ENCODE data around the gene ME3. TPM values are rescaled to one million over a fixed set of nuclear protein-coding genes. Genes with fewer than 3 reads are reported as not detected.

Gene ME3
- total RNA-seq, 4 donors from 2014 or later: 1.9 to 18.3 (median 5.6) TPM

DNA sequence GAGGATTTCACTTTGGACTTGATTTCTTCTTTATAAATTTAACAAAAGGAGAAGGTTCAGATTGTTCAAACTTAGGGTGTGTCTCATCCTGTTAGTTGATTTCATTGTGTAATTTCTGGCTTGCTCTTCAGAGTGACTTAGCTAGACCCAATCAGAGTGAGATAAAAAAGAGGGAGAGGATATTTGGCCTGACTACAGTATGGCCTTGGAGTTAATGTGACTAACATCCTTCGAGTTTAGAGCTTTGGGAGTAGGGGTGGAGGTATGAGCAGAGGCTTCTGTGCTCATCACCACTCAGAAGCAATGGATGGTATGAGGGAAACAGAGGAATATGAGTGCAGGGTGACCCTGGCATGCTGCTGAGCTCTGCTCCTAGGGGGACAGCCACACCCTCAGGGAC lies 114.2 kb downstream of the ME3 start:
- WGBS, 2 donors: 21 to 23% methylated on average over 1 of the region's 1 CpG
- Histone ChIP-seq H3K9me3 (no peaks in the 10 kb centered on the region), H3K4me3 (no peak overlapping the region), H3K27me3 (peaks cover 0 to 4% (median 0%) of the 10 kb centered on the region in 4 donors), H3K36me3 (no peaks in the 10 kb centered on the region), H3K4me1 (peaks cover 6 to 24% (median 7%) of the 10 kb centered on the region in 3 donors), H3K27ac (peak overlapping the region; percentile 18 to 72 (median 58))
- intact Hi-C loops (cut with DNase I): no loop called here
- no peak for DNase-seq
- TF ChIP-seq, protein P1, sequence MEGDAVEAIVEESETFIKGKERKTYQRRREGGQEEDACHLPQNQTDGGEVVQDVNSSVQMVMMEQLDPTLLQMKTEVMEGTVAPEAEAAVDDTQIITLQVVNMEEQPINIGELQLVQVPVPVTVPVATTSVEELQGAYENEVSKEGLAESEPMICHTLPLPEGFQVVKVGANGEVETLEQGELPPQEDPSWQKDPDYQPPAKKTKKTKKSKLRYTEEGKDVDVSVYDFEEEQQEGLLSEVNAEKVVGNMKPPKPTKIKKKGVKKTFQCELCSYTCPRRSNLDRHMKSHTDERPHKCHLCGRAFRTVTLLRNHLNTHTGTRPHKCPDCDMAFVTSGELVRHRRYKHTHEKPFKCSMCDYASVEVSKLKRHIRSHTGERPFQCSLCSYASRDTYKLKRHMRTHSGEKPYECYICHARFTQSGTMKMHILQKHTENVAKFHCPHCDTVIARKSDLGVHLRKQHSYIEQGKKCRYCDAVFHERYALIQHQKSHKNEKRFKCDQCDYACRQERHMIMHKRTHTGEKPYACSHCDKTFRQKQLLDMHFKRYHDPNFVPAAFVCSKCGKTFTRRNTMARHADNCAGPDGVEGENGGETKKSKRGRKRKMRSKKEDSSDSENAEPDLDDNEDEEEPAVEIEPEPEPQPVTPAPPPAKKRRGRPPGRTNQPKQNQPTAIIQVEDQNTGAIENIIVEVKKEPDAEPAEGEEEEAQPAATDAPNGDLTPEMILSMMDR (IDR thresholded peaks at IDR 0.05): no peak
- no peak for TF ChIP-seq POLR2A (IDR thresholded peaks at IDR 0.05)

DNA sequence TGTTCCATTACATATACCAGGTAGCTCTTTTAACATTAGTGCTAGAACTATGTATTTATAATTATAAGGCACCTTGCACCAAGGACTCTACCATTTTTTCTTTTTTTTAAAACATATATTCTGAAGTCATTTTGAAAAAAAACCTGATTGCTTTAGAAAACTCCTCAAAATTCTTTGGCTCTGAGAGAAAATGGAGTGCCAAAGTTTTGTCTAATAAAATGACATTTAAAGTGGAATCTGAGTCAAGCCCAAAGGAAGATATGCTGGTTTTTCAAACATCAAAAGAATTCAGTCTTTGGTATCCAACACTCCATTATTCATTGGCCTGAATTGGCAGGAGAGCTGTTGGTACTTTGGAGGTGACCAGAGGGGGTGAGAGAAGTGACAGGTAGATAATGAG lies 116.5 kb downstream of the ME3 start:
- peaks cover 6 to 36% (median 13%) of the 10 kb centered on the region in 3 donors for H3K4me1 ChIP-seq
- H3K27ac ChIP-seq: no peak overlapping the region
- intact Hi-C loops (cut with DNase I): no loop called here

DNA sequence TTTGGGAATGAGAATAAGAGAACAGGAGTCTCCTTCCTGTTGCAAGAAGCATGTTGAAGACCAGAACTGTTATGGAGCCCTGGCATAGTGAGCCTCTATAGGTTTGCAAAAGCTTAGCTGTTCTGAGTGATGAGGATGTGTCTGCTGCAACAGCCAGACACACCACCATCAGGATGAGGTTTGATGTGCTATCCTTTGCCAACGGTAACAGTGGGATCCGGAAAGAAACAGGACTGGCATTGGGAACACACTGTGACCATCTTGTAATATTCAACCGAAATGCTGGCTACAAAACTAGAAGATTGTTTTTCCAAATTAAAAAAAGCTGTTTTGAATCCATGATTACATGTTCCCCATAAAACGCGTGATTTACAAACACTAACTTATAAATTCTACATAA lies 117.0 kb downstream of the ME3 start:
- Histone ChIP-seq H3K27me3 (no peaks in the 10 kb centered on the region), H3K4me1 (peaks cover 6 to 37% (median 13%) of the 10 kb centered on the region in 3 donors), H3K4me3 (no peak overlapping the region), H3K27ac (no peak overlapping the region), H3K36me3 (peaks cover 0 to 3% (median 0%) of the 10 kb centered on the region in 3 donors), H3K9me3 (no peaks in the 10 kb centered on the region)
- DNase-seq: no peak
- 88 to 93% methylated on average over 5 of the region's 5 CpGs for WGBS, 2 donors
- intact Hi-C loops (cut with DNase I): no loop called here
- TF ChIP-seq, protein P1 (IDR thresholded peaks at IDR 0.05): no peak
- no peak for TF ChIP-seq POLR2A (IDR thresholded peaks at IDR 0.05)

More for the DNA sequence above, 116.5 kb downstream of the ME3 start:
- H3K4me3 ChIP-seq: no peak overlapping the region
- no peaks in the 10 kb centered on the region for H3K9me3 ChIP-seq
- peaks cover 0 to 3% (median 0%) of the 10 kb centered on the region in 3 donors for H3K36me3 ChIP-seq
- H3K27me3 ChIP-seq: no peaks in the 10 kb centered on the region
- DNase-seq: no peak
- TF ChIP-seq POLR2A (IDR thresholded peaks at IDR 0.05): no peak
- TF ChIP-seq, protein P1 (IDR thresholded peaks at IDR 0.05): no peak

- intact Hi-C loops (cut with DNase I): no loop called here
- no peaks in the 10 kb centered on the region for H3K9me3 ChIP-seq
- peaks cover 0 to 3% (median 0%) of the 10 kb centered on the region in 3 donors for H3K36me3 ChIP-seq
- TF ChIP-seq POLR2A (IDR thresholded peaks at IDR 0.05): no peak
- TF ChIP-seq, protein P1 (IDR thresholded peaks at IDR 0.05): no peak
- no peak overlapping the region for H3K4me3 ChIP-seq
- H3K27ac ChIP-seq: peak overlapping the region in 2 of 4 donors; percentile 57 to 76
- no peak for DNase-seq
- 21 to 79% methylated on average over 4 of the region's 4 CpGs for WGBS, 2 donors
- H3K4me1 ChIP-seq: peaks cover 3 to 30% (median 5%) of the 10 kb centered on the region in 3 donors
- no peaks in the 10 kb centered on the region for H3K27me3 ChIP-seq
These were observed 119.2 kb downstream of the ME3 start for GRCh38 chr11:86553265-86553664.

- Histone ChIP-seq H3K36me3 (peaks cover 0 to 3% (median 0%) of the 10 kb centered on the region in 3 donors), H3K4me1 (peaks cover 5 to 32% (median 5%) of the 10 kb centered on the region in 3 donors), H3K27ac (peak overlapping the region in 3 of 4 donors; percentile 49 to 76 (median 57)), H3K27me3 (no peaks in the 10 kb centered on the region), H3K4me3 (no peak overlapping the region), H3K9me3 (no peaks in the 10 kb centered on the region)
- TF ChIP-seq, protein P1 (IDR thresholded peaks at IDR 0.05): no peak
- TF ChIP-seq POLR2A (IDR thresholded peaks at IDR 0.05): no peak
- 63 to 83% methylated on average over 4 of the region's 4 CpGs for WGBS, 2 donors
- intact Hi-C loops (cut with DNase I): no loop called here
- no peak for DNase-seq
These were observed 120.9 kb downstream of the ME3 start for GRCh38 chr11:86551288-86552092.
